Adrenal gland (tissue), 5 donors: ENCODE data around the gene DNAJC5.
"Not testable (repeated sequence)": the region's sequence is repeated elsewhere in the genome, so short reads cannot be mapped to it uniquely, and the experiment has no call there.

Experiments used
- CTCF ChIP-seq, 6 experiments: fragments of 450-650 bp in 4 of 6; fragments of 200-600 bp in 2 of 6; sonication (generic) in 1 of 6; IDR thresholded peaks; 1 replicate in 5 of 6; 2 replicates in 1 of 6; pipeline versions ENCODE4 v1.5.1 to v1.8.0; 2016 to 2021; ENCODE audit warnings: antibody characterized with exemption in 6 of 6, mild to moderate bottlenecking in 2 of 6, moderate library complexity in 1 of 6
- POLR2A ChIP-seq, 2 donors: fragments of 450-650 bp; IDR thresholded peaks; one replicate each; pipeline ENCODE4 v1.6.1; 2017; ENCODE audit warnings: antibody characterized with exemption in 2 of 2, mild to moderate bottlenecking in 2 of 2, moderate library complexity in 1 of 2
- donor health status: DM: no; HTN: no; CAD: no.

GRCh38 chr20:63960654-63961621 lies 66.0 kb downstream of the DNAJC5 start:
- TF ChIP-seq CTCF, POLR2A (IDR thresholded peaks at IDR 0.05): not testable (repeated sequence)
